Activated T-cell treated with anti-CD3 and anti-CD28 coated beads for 48 hours (primary cell): Measurements from ENCODE around the gene TFF1.
"Not testable (repeated sequence)": the region's sequence is repeated elsewhere in the genome, so short reads cannot be mapped to it uniquely, and the experiment has no call there.

Experiments used
- DNase-seq: peaks from one replicate; pipeline ENCODE4 v3.0.0-alpha.2; 2020; ENCODE audit warnings: low read depth

Gene TFF1

GRCh38 chr21:42366292-42367010, at the start of gene TFF1:
Gene TFF1 (minus strand): TSS chr21:42366535. CDS start chr21:42366495, 40 bp downstream.
- no peak for DNase-seq

- DNase-seq = peak; percentile 90
These were observed 48.8 kb upstream of the TFF1 start for GRCh38 chr21:42414928-42415769.

DNA sequence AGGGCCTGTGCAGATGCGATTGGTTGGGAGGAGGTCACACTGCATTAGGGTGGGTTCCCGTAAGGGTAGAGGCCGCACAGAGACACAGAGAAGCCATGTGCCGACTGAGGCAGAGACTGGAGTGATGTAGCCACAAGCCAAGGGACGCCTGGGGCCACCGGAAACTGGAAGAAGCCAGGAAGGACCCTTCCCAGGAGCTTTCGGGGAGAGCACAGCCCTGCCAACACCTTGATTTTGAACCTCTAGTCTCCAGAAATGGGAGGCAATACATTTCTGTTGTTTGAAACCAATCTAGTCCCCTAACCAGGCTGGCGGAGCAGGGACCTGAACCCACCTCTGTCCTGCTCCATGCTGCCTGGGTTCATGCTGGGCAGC, 48.2 kb upstream of the TFF1 start:
- no peak for DNase-seq

- DNase-seq = no peak
These were observed 47.7 kb upstream of the TFF1 start for GRCh38 chr21:42414066-42414465.

DNA sequence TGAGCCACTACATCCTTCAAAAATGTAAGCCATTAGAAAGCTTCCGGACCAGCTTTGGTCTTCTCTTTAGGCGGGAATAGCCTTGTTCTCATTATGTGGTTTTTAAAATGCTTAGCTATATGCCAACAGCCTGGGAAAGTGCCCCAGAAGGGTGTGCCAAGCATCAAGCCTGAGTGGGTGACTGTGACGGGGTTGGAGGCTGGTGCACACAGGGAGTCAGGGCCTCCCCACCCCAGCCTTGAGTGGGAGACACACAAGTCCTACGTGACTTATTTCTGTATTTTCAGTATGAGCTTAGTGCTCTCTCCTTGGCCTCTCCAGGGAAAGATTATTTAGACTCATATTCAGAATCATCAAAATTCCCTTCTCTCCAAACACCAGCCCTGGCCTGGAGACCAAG, 47.2 kb upstream of the TFF1 start:
- DNase-seq = no peak

DNA sequence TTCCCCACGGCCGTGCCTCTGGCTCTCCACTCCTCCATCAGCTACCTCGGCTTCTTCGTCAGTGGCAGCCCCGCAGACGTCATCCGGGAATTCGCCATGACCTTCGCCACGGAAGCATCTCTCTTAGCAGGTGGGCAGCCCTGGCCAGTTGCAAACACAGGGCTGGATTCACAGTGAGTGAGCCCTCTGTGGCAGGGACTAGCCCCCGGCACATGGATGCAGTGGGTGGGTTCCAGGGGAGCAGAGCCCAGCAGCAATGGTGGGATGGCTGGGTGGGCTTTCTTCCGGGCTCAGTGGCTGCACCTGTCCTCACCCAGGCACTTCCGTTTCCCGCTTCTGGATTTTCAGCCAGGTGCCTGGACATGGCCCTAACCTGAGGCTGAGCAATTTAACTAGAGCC, 46.8 kb upstream of the TFF1 start:
- DNase-seq = no peak

DNA sequence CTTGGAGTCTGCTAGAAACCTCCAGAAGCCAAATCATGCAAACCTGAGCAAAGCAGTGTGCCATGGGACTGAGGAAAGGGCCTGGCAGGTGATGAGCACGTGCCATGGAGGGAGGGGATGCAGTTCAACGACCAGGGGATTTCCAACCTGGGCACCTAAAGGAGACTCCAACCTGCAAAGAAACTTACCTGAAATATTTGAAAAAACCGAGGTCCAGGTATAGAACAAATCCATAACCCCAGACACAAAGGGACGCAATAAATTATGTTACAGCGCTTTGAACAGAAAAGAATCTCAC, 46.2 kb upstream of the TFF1 start:
- no peak for DNase-seq

GRCh38 chr21:42411891-42412635, 45.7 kb upstream of the TFF1 start:
- no peak for DNase-seq

DNA sequence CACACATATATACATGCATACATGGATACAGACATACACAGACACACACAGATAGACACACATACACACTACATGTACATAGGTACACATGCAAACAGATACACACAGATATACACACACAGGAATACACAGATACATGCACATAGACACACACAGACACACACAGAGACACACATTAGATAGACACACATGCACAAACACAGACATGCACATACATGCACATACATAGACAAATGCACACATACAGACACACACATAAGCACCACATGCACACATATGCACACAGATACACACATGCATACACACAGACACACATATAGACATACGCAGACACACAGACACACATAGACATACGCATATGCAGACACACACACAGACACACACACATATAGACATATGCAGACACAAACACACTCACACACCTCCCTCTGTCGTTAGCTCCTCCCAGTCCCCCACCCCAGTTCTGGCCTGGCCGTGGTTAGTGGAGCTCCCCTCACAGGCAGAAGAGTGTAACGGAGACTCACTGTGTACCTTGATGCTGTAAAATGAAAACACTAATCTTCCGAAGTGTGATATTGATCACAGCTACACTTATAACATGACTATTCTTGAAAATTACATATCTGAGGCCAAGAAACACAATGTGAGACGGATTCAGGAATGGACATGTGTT, 45.0 kb upstream of the TFF1 start:
- no peak for DNase-seq

GRCh38 chr21:42409366-42409765, 43.0 kb upstream of the TFF1 start:
- no peak for DNase-seq

GRCh38 chr21:42408718-42409117, 42.4 kb upstream of the TFF1 start:
- DNase-seq = not testable (repeated sequence)

DNA sequence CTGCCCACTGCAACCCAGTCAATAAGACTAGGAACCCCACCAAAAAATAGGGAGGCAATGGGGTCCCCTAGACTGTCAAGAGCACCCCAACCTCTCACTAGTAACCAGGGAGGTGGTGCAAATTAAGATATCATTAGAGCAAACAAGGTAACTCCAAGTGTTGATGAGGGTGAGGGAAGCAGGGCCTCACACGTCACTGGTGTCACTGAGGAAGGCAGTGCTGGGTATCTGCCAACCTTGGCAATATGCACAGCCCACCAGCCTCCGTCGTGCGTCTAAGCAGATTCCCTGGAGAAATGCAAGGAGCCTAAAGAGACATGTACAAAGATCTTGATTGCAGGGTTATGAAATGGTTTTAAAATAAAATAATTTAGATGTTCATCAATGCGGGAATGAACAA, 41.1 kb upstream of the TFF1 start:
- no peak for DNase-seq

DNA sequence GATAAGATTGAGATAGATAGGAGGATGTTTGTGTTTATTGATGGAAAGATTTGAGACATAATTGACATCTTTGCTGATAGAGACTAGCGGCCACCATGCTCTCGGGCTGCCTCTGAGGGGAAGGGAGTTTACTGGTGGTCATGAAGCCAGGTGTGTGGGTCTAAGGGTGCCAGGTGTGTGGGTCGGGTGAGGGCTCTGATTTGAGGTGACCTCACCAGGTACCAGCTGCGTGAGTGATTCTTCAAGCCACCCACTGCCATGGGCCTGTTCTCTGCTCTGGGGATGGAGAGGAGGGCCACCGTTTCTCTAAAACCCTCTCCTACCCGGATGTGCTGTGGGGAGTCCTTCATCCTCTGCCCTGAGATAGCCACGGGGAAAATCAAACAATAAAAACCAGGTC, 40.5 kb upstream of the TFF1 start:
- no peak for DNase-seq

- DNase-seq = peak; percentile 54
These were observed 39.9 kb upstream of the TFF1 start for GRCh38 chr21:42406201-42406621.

- DNase-seq = no peak
These were observed 39.0 kb upstream of the TFF1 start for GRCh38 chr21:42405064-42406013.

DNA sequence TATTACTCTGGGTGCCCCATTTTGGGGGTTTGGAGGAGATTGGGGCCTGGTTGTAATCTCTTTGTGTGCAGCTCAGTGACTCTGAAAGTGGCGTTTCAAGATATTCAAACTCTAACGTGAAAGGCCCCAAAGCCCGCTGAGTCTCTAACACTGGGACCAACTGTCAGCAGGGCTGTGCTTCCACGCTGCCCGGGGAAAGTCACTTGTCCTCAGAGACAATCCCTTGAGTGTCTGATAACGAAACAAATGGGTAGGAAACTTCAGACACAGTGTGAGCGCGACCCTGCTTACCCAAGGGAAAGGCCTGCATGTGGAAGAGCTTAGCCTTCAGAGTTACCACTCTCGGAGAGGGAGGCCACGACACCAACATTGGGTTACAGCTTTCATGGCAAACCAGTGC, 38.2 kb upstream of the TFF1 start:
- DNase-seq = no peak

DNA sequence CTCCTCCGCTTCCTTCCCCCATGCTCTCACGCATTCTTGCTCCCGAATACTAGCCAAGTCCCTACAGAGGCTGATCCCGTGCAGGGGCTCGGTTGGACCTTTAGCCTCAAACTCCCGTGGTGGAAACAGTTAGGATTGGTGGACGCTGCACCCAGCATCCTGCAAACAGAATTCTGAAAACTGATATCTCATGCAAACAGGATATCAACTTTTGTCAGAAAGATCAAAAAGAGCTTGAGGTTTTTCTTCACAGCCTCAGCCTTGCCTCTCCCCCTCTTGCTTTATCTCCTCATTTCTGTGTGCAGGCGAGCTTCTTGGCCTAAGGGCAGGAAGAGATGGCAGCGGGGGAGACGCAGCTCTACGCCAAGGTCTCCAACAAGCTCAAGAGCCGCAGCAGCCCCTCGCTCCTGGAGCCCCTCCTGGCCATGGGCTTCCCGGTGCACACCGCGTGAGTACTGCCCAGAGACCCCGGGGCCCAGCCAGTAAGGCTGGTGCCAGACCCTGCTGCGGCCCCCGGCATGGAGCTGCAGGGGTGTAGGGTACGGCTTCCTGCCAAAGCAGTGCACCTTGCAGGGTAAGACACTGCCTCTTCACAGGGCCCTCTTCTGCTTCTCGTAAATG, 37.4 kb upstream of the TFF1 start, which contains the start of gene UBASH3A:
UBASH3A (plus strand) TSS at position 292 of the 621 bp plus-strand sequence; CDS start at position 336, 44 bp downstream.
- no peak for DNase-seq

DNA sequence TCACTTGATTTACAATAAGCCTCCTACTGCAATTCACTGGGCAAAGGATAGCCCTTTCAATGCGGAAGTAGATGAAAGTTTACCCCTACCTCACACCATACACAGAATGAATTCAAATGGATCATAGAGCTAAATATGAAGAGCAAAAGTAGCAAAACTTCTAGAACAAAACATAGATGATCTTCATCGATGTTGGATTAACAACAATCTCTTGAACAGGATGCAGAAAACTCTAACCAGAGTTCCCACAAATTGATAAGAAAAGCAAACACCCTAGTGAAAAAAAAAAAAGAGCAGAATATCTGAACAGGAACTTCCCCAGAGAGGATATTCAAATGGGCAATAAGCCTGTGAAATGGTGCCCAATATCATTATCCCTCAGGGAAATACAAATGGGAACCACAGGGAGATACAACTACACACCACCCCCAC, 35.5 kb upstream of the TFF1 start:
- DNase-seq = no peak

DNA sequence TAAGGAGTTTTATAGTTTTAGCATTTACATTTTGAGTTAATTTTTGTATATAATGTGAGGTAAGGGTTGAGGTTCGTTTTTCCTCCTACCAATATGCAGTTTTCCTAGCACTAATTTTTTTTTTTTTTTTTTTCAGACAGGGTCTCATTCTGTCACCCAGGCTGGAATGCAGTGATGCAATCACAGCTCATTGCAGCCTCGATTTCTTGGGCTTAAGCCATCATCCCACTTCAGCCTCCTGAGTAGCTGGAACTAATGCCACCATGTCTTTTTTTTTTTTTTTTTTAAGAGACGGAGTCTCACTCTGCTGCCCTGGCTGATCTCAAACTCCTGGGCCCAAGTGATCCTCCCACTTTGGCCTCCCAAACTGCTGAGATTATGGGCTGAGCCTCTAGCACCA, 34.8 kb upstream of the TFF1 start:
- no peak for DNase-seq

DNA sequence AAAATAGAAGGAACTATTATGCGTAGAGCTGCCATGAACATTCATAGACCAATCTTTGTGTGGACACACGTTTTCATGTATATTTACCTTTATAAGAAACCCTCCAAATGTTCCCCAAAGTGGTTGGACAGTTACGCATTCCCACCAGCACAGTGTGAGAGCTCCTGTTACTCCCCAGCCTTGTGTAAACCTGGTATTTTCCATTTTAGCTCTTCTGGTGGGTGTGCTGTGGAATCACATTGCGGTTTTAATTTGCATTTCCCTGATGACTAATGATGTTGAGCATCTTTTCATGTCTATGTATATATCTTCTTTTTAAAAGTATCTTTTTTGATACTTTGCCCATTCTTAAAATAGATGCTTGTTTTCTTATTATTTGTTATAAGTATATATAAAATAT, 34.2 kb upstream of the TFF1 start:
- no peak for DNase-seq
